HFF-Myc (cell line): Measurements from ENCODE around the gene ADK.

ENCODE experiments used
- DNase-seq: peaks from one replicate; pipeline ENCODE4 v3.0.0-alpha.2; 2011; ENCODE audit warnings: low read depth; ENCODE audit errors: extremely low read depth
- H3K4me3 ChIP-seq: replicated peaks from 2 replicates; pipeline ENCODE4 v1.5.1; 2011; ENCODE audit warnings: low read depth, mild to moderate bottlenecking, control low read depth, low read length
- TF ChIP-seq, protein P1 (sequence below): IDR thresholded peaks from 2 replicates; pipeline ENCODE4 v1.5.1; 2012; ENCODE audit warnings: mild to moderate bottlenecking, low read depth, low read length, control low read depth; ENCODE audit errors: missing control alignments

The ADK gene

DNA sequence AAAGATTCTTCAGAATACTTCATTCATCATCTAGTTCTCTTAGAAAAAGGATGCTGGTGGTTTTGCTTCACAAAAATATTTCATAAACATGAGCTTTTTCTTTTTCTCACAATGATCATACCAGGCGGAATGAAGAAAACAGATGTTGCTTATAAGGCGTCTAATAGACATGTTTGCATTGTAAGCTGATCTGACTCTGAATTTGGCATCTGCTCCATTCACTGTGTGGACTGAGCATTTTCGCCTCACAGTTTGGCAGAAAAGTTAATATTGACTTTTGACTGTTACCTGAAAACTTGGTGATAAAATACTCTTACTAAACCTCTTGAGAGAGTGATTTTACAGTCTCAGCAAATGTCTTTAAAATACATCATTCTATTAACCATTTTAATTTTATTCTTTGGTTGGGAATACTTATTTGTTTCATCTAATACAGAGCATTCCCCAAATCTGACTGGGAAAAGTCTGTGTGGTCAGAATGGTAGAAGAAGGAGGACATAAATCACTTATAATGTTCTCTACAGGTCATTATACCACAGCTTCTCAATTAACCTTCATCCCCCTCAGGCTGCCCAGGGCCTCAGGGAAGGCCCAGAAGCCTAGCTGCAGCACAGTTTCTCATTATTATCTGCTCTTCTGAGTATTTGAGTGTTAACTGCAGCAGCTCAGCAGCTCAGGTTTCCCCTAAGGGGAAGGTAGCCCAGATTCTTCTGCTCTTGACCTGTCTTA is 553.8 kb downstream of the ADK start:
- TF ChIP-seq, protein P1, sequence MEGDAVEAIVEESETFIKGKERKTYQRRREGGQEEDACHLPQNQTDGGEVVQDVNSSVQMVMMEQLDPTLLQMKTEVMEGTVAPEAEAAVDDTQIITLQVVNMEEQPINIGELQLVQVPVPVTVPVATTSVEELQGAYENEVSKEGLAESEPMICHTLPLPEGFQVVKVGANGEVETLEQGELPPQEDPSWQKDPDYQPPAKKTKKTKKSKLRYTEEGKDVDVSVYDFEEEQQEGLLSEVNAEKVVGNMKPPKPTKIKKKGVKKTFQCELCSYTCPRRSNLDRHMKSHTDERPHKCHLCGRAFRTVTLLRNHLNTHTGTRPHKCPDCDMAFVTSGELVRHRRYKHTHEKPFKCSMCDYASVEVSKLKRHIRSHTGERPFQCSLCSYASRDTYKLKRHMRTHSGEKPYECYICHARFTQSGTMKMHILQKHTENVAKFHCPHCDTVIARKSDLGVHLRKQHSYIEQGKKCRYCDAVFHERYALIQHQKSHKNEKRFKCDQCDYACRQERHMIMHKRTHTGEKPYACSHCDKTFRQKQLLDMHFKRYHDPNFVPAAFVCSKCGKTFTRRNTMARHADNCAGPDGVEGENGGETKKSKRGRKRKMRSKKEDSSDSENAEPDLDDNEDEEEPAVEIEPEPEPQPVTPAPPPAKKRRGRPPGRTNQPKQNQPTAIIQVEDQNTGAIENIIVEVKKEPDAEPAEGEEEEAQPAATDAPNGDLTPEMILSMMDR, result no peak
- H3K4me3 ChIP-seq, result no peak overlapping the region
- DNase-seq, result no peak

DNA sequence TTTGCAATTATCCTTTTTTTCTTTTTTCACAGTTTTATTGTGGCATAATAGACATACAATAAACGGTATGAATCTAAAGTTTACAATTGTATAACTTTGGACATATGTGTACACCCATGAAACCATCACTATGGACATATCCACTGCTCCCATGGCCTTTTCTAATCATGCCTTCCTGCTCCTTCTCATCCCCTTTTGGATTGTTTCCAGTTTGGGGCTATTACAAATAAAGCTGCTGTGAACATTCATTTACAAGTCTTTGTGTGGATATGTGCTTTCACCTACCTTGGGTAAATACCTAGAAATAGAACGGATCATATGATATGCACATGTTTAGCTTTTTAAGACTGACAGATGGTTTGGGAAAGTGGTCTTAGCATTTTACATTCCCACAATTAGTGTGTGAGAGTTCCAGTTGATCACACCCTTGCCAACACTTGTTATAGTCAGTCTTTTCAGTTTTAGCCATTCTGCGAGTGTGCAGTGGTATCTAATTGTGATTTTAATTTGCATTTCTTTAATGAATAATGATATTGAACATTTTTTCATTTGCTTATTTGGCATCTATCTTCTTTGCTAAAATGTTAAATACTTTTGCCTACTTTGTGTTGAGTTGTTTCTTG is 554.4 kb downstream of the ADK start:
- H3K4me3 ChIP-seq, result no peak overlapping the region
- TF ChIP-seq, protein P1, result no peak
- no peak for DNase-seq

DNA sequence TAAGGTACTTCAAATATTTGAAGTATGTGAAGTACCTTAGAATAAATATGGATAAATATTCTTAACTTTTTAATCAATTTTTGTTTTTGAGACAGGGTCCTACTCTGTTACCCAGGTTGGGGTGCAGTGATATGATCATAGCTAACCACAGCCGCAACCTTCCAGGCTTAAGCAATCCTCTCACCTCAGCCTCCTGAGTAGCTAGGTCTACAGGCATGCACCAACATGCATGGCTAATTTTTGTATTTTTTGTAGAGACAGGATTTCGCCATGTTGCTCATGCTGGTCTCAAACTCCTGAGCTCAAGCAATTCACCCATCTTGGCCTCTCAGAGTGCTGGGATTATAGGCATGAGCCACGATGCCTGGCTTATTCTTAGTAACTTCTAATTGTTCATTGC is 555.9 kb downstream of the ADK start:
- TF ChIP-seq, protein P1, result no peak
- no peak for DNase-seq
- no peak overlapping the region for H3K4me3 ChIP-seq

DNA sequence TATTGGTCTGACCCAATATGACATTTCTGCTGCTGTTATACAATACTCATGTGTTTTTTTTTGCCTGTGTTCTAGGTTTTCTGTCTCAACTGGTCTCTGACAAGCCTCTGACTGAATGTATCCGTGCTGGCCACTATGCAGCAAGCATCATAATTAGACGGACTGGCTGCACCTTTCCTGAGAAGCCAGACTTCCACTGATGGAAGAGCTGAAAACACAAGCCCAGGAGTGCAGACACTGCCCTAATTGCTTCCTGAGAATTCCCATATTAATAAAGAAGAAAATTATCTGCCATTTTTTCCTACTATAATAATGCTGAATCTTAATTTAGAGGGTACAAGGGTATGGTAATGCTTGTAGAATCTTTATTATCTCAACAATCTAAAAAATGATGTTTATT is 557.2 kb downstream of the ADK start:
- TF ChIP-seq, protein P1, result no peak
- no peak for DNase-seq
- no peak overlapping the region for H3K4me3 ChIP-seq

DNA sequence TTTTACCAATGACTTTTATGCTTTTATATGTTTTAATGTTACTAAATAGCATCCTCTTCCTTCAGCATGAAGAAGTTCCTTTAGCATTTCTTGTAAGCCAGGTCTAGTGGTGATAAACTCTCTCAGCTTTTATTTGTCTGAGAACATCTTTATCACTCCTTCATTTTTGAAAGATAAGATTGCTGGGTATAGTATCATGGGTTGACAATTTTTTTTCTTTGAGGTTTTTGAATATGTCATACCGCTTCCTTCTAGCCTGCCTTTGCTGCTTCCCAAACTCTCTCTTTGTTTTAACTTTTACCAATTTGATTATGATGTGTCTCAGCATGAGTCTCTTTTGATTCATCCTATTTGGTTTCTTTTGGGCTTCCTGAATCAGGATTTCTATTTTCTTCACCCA is 567.2 kb downstream of the ADK start:
- DNase-seq, result no peak
- TF ChIP-seq, protein P1, result no peak
- H3K4me3 ChIP-seq, result no peak overlapping the region

DNA sequence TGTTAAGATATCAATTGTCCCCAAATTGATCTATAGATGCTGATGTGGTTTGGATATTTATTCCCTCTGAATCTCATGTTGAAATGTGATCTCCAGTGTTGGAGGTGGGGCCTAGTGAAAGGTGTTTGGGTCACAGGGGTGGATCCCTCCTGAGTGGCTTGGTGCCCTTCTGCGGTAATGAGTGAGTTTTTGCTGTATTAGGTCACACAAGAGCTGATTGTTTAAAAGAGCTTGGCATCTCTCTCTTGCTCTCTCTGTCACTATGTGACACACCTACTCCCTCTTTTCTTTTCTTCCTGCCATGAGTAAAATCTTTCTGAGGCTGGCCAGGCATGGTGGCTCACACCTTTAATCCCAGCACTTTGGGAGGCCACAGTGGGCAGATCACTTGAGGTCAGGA is 577.2 kb downstream of the ADK start:
- TF ChIP-seq, protein P1, result no peak
- H3K4me3 ChIP-seq, result no peak overlapping the region
- no peak for DNase-seq
